HepG2 (cell line): ENCODE measurements around the gene ASL. TPM values are rescaled to one million over a fixed set of nuclear protein-coding genes. Genes with fewer than 3 reads are reported as not detected.
A peak's percentile ranks its signal among the peaks of the same experiment; 100 is the strongest.
"Not testable (repeated sequence)": the region's sequence is repeated elsewhere in the genome, so short reads cannot be mapped to it uniquely, and the experiment has no call there.

Source experiments
- ATAC-seq: fragments of 200-7000 bp; cut with Tn5 transposase; 3 replicates; pipeline ENCODE4 v1.9.1; 2020; ENCODE audit warnings: mild to moderate bottlenecking, moderate library complexity
- BruUV-seq: library from RNA; stranded (reverse); fragments of 400-500 nt; replicated peaks from 2 replicates; lab custom pipeline; 2021; lab: Mats Ljungman, UMichigan
- CTCF ChIA-PET: fragments of 300-600 bp; formaldehyde crosslinking; extraction: SDS; loops from one replicate; lab custom pipeline; 2021; ENCODE audit warnings: low total read pairs, inconsistent platforms, low intra/inter-chr PET ratio; lab: Yijun Ruan, JAX
- POLR2A ChIA-PET: fragments of 350-600 bp; sonication (Branson Sonifier 250); formaldehyde crosslinking; loops from one replicate; lab custom pipeline; 2020; ENCODE audit warnings: antibody characterized with exemption, inconsistent platforms; lab: Yijun Ruan, JAX
- DNase-seq: peaks from one replicate; pipeline ENCODE4 v3.0.0-alpha.2; 2015; ENCODE audit warnings: low spot score
- FAIRE-seq: peaks from 3 replicates; lab custom pipeline; 2011; peaks lifted over from hg19 to GRCh38; lab: Jason Lieb, UNC
- H2AFZ ChIP-seq: one replicate; pipeline ENCODE4 v1.6.1; 2011; ENCODE audit warnings: low read length, inconsistent platforms
- H3K27ac ChIP-seq: fragments of 300-600 bp; 3 replicates; pipeline ENCODE4 v1.8.0; 2011; ENCODE audit warnings: mixed run types, mild to moderate bottlenecking, mixed read lengths, low read length, inconsistent platforms; ENCODE audit not compliant: insufficient read depth; ENCODE audit errors: extremely low read length
- H3K27me3 ChIP-seq, 2 experiments: fragments of 200-600 bp in 1 of 2; 2 replicates in 1 of 2; 3 replicates in 1 of 2; pipeline versions ENCODE4 v1.6.0 to v1.8.0; 2011; ENCODE audit warnings: low read length in 2 of 2, mild to moderate bottlenecking in 2 of 2, moderate library complexity in 2 of 2, inconsistent platforms in 1 of 2; ENCODE audit not compliant: insufficient read depth in 2 of 2, control insufficient read depth in 1 of 2
- H3K36me3 ChIP-seq, 2 experiments: fragments of 200-600 bp in 1 of 2; replicated peaks in 1 of 2; 2 replicates in 1 of 2; 3 replicates in 1 of 2; pipeline versions ENCODE4 v1.5.1 to v1.8.0; 2011; ENCODE audit warnings: low read length in 2 of 2, inconsistent platforms in 1 of 2; ENCODE audit not compliant: insufficient read depth in 2 of 2, control insufficient read depth in 1 of 2
- H3K4me1 ChIP-seq: 2 replicates; pipeline ENCODE4 v1.5.1; 2012; ENCODE audit warnings: low read length, inconsistent platforms; ENCODE audit not compliant: insufficient read depth
- H3K4me2 ChIP-seq: 2 replicates; pipeline ENCODE4 v1.6.0; 2011; ENCODE audit warnings: low read depth, low read length, inconsistent platforms
- H3K4me3 ChIP-seq, 3 experiments: fragments of 200-600 bp in 1 of 3; sonication (generic), shearing (Covaris generic) in 1 of 3; replicated peaks in 1 of 3; 2 replicates each; pipeline ENCODE4 v1.5.1; 2011 to 2016; ENCODE audit warnings: low read length in 3 of 3, inconsistent platforms in 2 of 3, low read depth in 2 of 3, mild to moderate bottlenecking in 2 of 3, control low read depth in 1 of 3, mixed read lengths in 1 of 3; ENCODE audit not compliant: insufficient read depth in 1 of 3
- H3K79me2 ChIP-seq: one replicate; pipeline ENCODE4 v1.6.1; 2011; ENCODE audit warnings: low read length, inconsistent platforms; ENCODE audit not compliant: insufficient read depth
- H3K9ac ChIP-seq: 2 replicates; pipeline ENCODE4 v1.6.0; 2011; ENCODE audit warnings: mild to moderate bottlenecking, low read depth, low read length, inconsistent platforms; ENCODE audit not compliant: insufficient read depth
- H3K9me3 ChIP-seq: 2 replicates; pipeline ENCODE4 v1.5.1; 2012; ENCODE audit warnings: mild to moderate bottlenecking, low read length
- H4K20me1 ChIP-seq: 2 replicates; pipeline ENCODE4 v1.6.0; 2011; ENCODE audit warnings: inconsistent platforms, mild to moderate bottlenecking, low read length, moderate library complexity; ENCODE audit not compliant: insufficient read depth
- CTCF ChIP-seq: sonication (generic); formaldehyde crosslinking; IDR thresholded peaks from 2 replicates; pipeline ENCODE4 v1.5.0; 2020; ENCODE audit warnings: mild to moderate bottlenecking, missing genetic modification reagents, moderate library complexity
- FOSL2 ChIP-seq: sonication (generic); formaldehyde crosslinking; IDR thresholded peaks from 2 replicates; pipeline ENCODE4 v1.4.0; 2020; ENCODE audit warnings: missing genetic modification reagents
- GMEB1 ChIP-seq: sonication (generic); formaldehyde crosslinking; IDR thresholded peaks from 2 replicates; pipeline ENCODE4 v1.5.1; 2020; ENCODE audit warnings: missing genetic modification reagents, mild to moderate bottlenecking, borderline replicate concordance
- PITX1 ChIP-seq: sonication (generic); formaldehyde crosslinking; IDR thresholded peaks from 2 replicates; pipeline ENCODE4 v1.5.1; 2020; ENCODE audit warnings: mild to moderate bottlenecking, missing genetic modification reagents
- SOX13 ChIP-seq, 3 experiments: fragments of 450-650 bp in 1 of 3; sonication (generic) in 1 of 3; formaldehyde crosslinking in 1 of 3; IDR thresholded peaks in 2 of 3; conservative IDR thresholded peaks in 1 of 3; 2 replicates each; pipeline versions ENCODE4 v1.5.0 to v1.6.1; 2016 to 2020; ENCODE audit warnings: antibody characterized with exemption in 1 of 3, mild to moderate bottlenecking in 1 of 3, missing compliant biosample characterization in 1 of 3, missing genetic modification reagents in 1 of 3, moderate library complexity in 1 of 3
- STAG1 ChIP-seq: sonication (generic); formaldehyde crosslinking; IDR thresholded peaks from 2 replicates; pipeline ENCODE4 v1.4.0; 2020; ENCODE audit warnings: missing genetic modification reagents
- TAF15 ChIP-seq: fragments of 200-400 bp; formaldehyde crosslinking; IDR thresholded peaks from one replicate; pipeline ENCODE4 v1.6.1; 2018; ENCODE audit warnings: mild to moderate bottlenecking, low read depth, low read length; ENCODE audit not compliant: poor library complexity, severe bottlenecking
- TFDP1 ChIP-seq: IDR thresholded peaks from 2 replicates; pipeline ENCODE4 v1.6.1; 2016; ENCODE audit warnings: missing compliant biosample characterization, missing genetic modification reagents, borderline replicate concordance
- ZNF431 ChIP-seq: sonication (generic); formaldehyde crosslinking; IDR thresholded peaks from 2 replicates; pipeline ENCODE4 v1.9.0; 2022; ENCODE audit warnings: missing genetic modification reagents, low read depth, mild to moderate bottlenecking, borderline replicate concordance
- ZNF460 ChIP-seq: sonication (generic); formaldehyde crosslinking; IDR thresholded peaks from 2 replicates; pipeline ENCODE4 v1.5.1; 2020; ENCODE audit warnings: missing genetic modification reagents, mild to moderate bottlenecking, borderline replicate concordance
- WGBS: methylation state at CpG from one replicate; pipeline ENCODE4 v1.1.6; 2017; ENCODE audit warnings: low lambda C conversion rate; 5-methylcytosine and 5-hydroxymethylcytosine counted together
- in situ Hi-C: cut with HindIII; loops from 2 replicates; pipeline ENCODE4 v1.10.0; 2017; ENCODE audit warnings: low pct_unique_long_range_greater_than_20kb; ENCODE audit not compliant: extremely low pct_ligation_motif_present
- intact Hi-C: fragments of 100-400 bp; cut with micrococcal nuclease; formaldehyde crosslinking; loops from one replicate; pipeline ENCODE4 v1.10.0; 2022; ENCODE audit not compliant: unreplicated experiment
- polyA plus RNA-seq, 8 experiments: library from polyadenylated mRNA; depleted of rRNA in 3 of 8; stranded (reverse) in 7 of 8; unstranded in 1 of 8; fragments of >200 nt; fragmentation: Illumina TruSeq in 4 of 8; extraction: Trizol in 4 of 8; gene quantifications; 2 replicates each; pipeline versions ENCODE4 v1.2.1 to v1.2.3, GENCODE V29; 2011 to 2016; ENCODE audit warnings: low read depth in 4 of 8, missing spikeins in 1 of 8, mixed read lengths in 1 of 8; ENCODE audit not compliant: insufficient read depth in 1 of 8
- total RNA-seq, 5 experiments: library from RNA; depleted of rRNA; stranded (reverse); fragments of >200 nt; fragmentation: Illumina TruSeq; extraction: Trizol; gene quantifications; 2 replicates each; pipeline ENCODE4 v1.2.3, GENCODE V29; 2016; ENCODE audit warnings: low read depth in 1 of 5

ASL gene
- total and polyA plus RNA-seq, 2 of the 13 experiments (the other 11 are each of a cell fraction or from before 2014, with no cell fraction given), result 71.4 to 96.5 TPM

- TF ChIP-seq TAF15 (no peak), ZNF431 (no peak), SOX13 (IDR thresholded peaks at IDR 0.05) (no peak), SOX13 (CRISPR knock-in tag; conservative IDR thresholded peaks at IDR 0.05 in 1 of 2, IDR thresholded peaks at IDR 0.05 in 1 of 2) (no peak), GMEB1 (CRISPR knock-in tag) (no peak), ZNF460 (CRISPR knock-in tag) (no peak), TFDP1 (CRISPR knock-in tag) (no peak), PITX1 (no peak), FOSL2 (CRISPR knock-in tag) (no peak)
- TF ChIP-seq, all 625 proteins: peak for 0
Observed at GRCh38 chr7:66070222-66070621, 5.4 kb upstream of the ASL start (continued).

GRCh38 chr7:66072208-66072607 lies 3.4 kb upstream of the ASL start:
- WGBS, result 13% methylated on average over 7 of the region's 7 CpGs
- H3K9me3 ChIP-seq, H3K4me3 ChIP-seq, H2AFZ ChIP-seq, H3K9ac ChIP-seq, in situ Hi-C loops, H3K27ac ChIP-seq, CTCF ChIA-PET, H3K27me3 ChIP-seq, BruUV-seq, DNase-seq, H4K20me1 ChIP-seq, ATAC-seq, intact Hi-C loops, FAIRE-seq, H3K36me3 ChIP-seq: not testable (repeated sequence)
- TF ChIP-seq STAG1 (CRISPR knock-in tag) (peak; percentile 16), CTCF (CRISPR knock-in tag) (peak; percentile 34)
- H3K79me2 ChIP-seq, result peaks cover 12% of the 10 kb centered on the region
- POLR2A ChIA-PET, result interaction anchor here (0.9 kb wide), 1 partner anchor 42 kb away, joined by 3 read pairs; no protein-coding TSS in a partner anchor
- H3K4me1 ChIP-seq, result peaks cover 21% of the 10 kb centered on the region
- peak overlapping the region; percentile 34 for H3K4me2 ChIP-seq
